HepG2 (cell line): Measurements from ENCODE around the gene GP2. TPM values are rescaled to one million over a fixed set of nuclear protein-coding genes. Genes with fewer than 3 reads are reported as not detected.

Source experiments
- ATAC-seq: fragments of 200-7000 bp; cut with Tn5 transposase; 3 replicates; pipeline ENCODE4 v1.9.1; 2020; ENCODE audit warnings: mild to moderate bottlenecking, moderate library complexity
- BruUV-seq: library from RNA; stranded (reverse); fragments of 400-500 nt; replicated peaks from 2 replicates; lab custom pipeline; 2021; lab: Mats Ljungman, UMichigan
- CTCF ChIA-PET: fragments of 300-600 bp; formaldehyde crosslinking; extraction: SDS; loops from one replicate; lab custom pipeline; 2021; ENCODE audit warnings: low total read pairs, inconsistent platforms, low intra/inter-chr PET ratio; lab: Yijun Ruan, JAX
- POLR2A ChIA-PET: fragments of 350-600 bp; sonication (Branson Sonifier 250); formaldehyde crosslinking; loops from one replicate; lab custom pipeline; 2020; ENCODE audit warnings: antibody characterized with exemption, inconsistent platforms; lab: Yijun Ruan, JAX
- DNase-seq: peaks from one replicate; pipeline ENCODE4 v3.0.0-alpha.2; 2015; ENCODE audit warnings: low spot score
- FAIRE-seq: peaks from 3 replicates; lab custom pipeline; 2011; peaks lifted over from hg19 to GRCh38; lab: Jason Lieb, UNC
- H2AFZ ChIP-seq: one replicate; pipeline ENCODE4 v1.6.1; 2011; ENCODE audit warnings: low read length, inconsistent platforms
- H3K27ac ChIP-seq: fragments of 300-600 bp; 3 replicates; pipeline ENCODE4 v1.8.0; 2011; ENCODE audit warnings: mixed run types, mild to moderate bottlenecking, mixed read lengths, low read length, inconsistent platforms; ENCODE audit not compliant: insufficient read depth; ENCODE audit errors: extremely low read length
- H3K27me3 ChIP-seq, 2 experiments: fragments of 200-600 bp in 1 of 2; 2 replicates in 1 of 2; 3 replicates in 1 of 2; pipeline versions ENCODE4 v1.6.0 to v1.8.0; 2011; ENCODE audit warnings: low read length in 2 of 2, mild to moderate bottlenecking in 2 of 2, moderate library complexity in 2 of 2, inconsistent platforms in 1 of 2; ENCODE audit not compliant: insufficient read depth in 2 of 2, control insufficient read depth in 1 of 2
- H3K36me3 ChIP-seq, 2 experiments: fragments of 200-600 bp in 1 of 2; replicated peaks in 1 of 2; 2 replicates in 1 of 2; 3 replicates in 1 of 2; pipeline versions ENCODE4 v1.5.1 to v1.8.0; 2011; ENCODE audit warnings: low read length in 2 of 2, inconsistent platforms in 1 of 2; ENCODE audit not compliant: insufficient read depth in 2 of 2, control insufficient read depth in 1 of 2
- H3K4me1 ChIP-seq: 2 replicates; pipeline ENCODE4 v1.5.1; 2012; ENCODE audit warnings: low read length, inconsistent platforms; ENCODE audit not compliant: insufficient read depth
- H3K4me2 ChIP-seq: 2 replicates; pipeline ENCODE4 v1.6.0; 2011; ENCODE audit warnings: low read depth, low read length, inconsistent platforms
- H3K4me3 ChIP-seq, 3 experiments: fragments of 200-600 bp in 1 of 3; sonication (generic), shearing (Covaris generic) in 1 of 3; replicated peaks in 1 of 3; 2 replicates each; pipeline ENCODE4 v1.5.1; 2011 to 2016; ENCODE audit warnings: low read length in 3 of 3, inconsistent platforms in 2 of 3, low read depth in 2 of 3, mild to moderate bottlenecking in 2 of 3, control low read depth in 1 of 3, mixed read lengths in 1 of 3; ENCODE audit not compliant: insufficient read depth in 1 of 3
- H3K79me2 ChIP-seq: one replicate; pipeline ENCODE4 v1.6.1; 2011; ENCODE audit warnings: low read length, inconsistent platforms; ENCODE audit not compliant: insufficient read depth
- H3K9ac ChIP-seq: 2 replicates; pipeline ENCODE4 v1.6.0; 2011; ENCODE audit warnings: mild to moderate bottlenecking, low read depth, low read length, inconsistent platforms; ENCODE audit not compliant: insufficient read depth
- H3K9me3 ChIP-seq: 2 replicates; pipeline ENCODE4 v1.5.1; 2012; ENCODE audit warnings: mild to moderate bottlenecking, low read length
- H4K20me1 ChIP-seq: 2 replicates; pipeline ENCODE4 v1.6.0; 2011; ENCODE audit warnings: inconsistent platforms, mild to moderate bottlenecking, low read length, moderate library complexity; ENCODE audit not compliant: insufficient read depth
- ARNT ChIP-seq: fragments of 450-650 bp; IDR thresholded peaks from 2 replicates; pipeline ENCODE4 v1.6.1; 2017
- CTCF ChIP-seq: sonication (generic); formaldehyde crosslinking; IDR thresholded peaks from 2 replicates; pipeline ENCODE4 v1.5.0; 2020; ENCODE audit warnings: mild to moderate bottlenecking, missing genetic modification reagents, moderate library complexity
- FOSL2 ChIP-seq: sonication (generic); formaldehyde crosslinking; IDR thresholded peaks from 2 replicates; pipeline ENCODE4 v1.4.0; 2020; ENCODE audit warnings: missing genetic modification reagents
- HBP1 ChIP-seq: IDR thresholded peaks from 2 replicates; pipeline ENCODE4 v1.6.1; 2016; ENCODE audit warnings: low read depth, control low read depth
- ISL2 ChIP-seq: sonication (generic); formaldehyde crosslinking; IDR thresholded peaks from 2 replicates; pipeline ENCODE4 v1.5.0; 2020; ENCODE audit warnings: missing genetic modification reagents
- NFE2L1 ChIP-seq: sonication (generic); formaldehyde crosslinking; IDR thresholded peaks from 2 replicates; pipeline ENCODE4 v1.4.0; 2020; ENCODE audit warnings: missing genetic modification reagents, mild to moderate bottlenecking, borderline replicate concordance
- REPIN1 ChIP-seq: sonication (generic); formaldehyde crosslinking; IDR thresholded peaks from 2 replicates; pipeline ENCODE4 v1.8.0; 2022; ENCODE audit warnings: missing genetic modification reagents, low read depth, mild to moderate bottlenecking, borderline replicate concordance
- SALL1 ChIP-seq: sonication (generic); formaldehyde crosslinking; IDR thresholded peaks from 2 replicates; pipeline ENCODE4 v1.8.0; 2022; ENCODE audit warnings: mild to moderate bottlenecking, missing genetic modification reagents
- SNAPC2 ChIP-seq: sonication (generic); formaldehyde crosslinking; IDR thresholded peaks from 2 replicates; pipeline ENCODE4 v1.8.1; 2022; ENCODE audit warnings: mild to moderate bottlenecking, missing genetic modification reagents
- TEAD3 ChIP-seq: optimal IDR thresholded peaks from 2 replicates; pipeline ENCODE3; 2016; ENCODE audit warnings: borderline replicate concordance
- XRCC5 ChIP-seq: fragments of 200-400 bp; formaldehyde crosslinking; optimal IDR thresholded peaks from 2 replicates; pipeline ENCODE3; 2017; ENCODE audit warnings: mild to moderate bottlenecking, low read length
- WGBS: methylation state at CpG from one replicate; pipeline ENCODE4 v1.1.6; 2017; ENCODE audit warnings: low lambda C conversion rate; 5-methylcytosine and 5-hydroxymethylcytosine counted together
- in situ Hi-C: cut with HindIII; loops from 2 replicates; pipeline ENCODE4 v1.10.0; 2017; ENCODE audit warnings: low pct_unique_long_range_greater_than_20kb; ENCODE audit not compliant: extremely low pct_ligation_motif_present
- intact Hi-C: fragments of 100-400 bp; cut with micrococcal nuclease; formaldehyde crosslinking; loops from one replicate; pipeline ENCODE4 v1.10.0; 2022; ENCODE audit not compliant: unreplicated experiment
- polyA plus RNA-seq, 8 experiments: library from polyadenylated mRNA; depleted of rRNA in 3 of 8; stranded (reverse) in 7 of 8; unstranded in 1 of 8; fragments of >200 nt; fragmentation: Illumina TruSeq in 4 of 8; extraction: Trizol in 4 of 8; gene quantifications; 2 replicates each; pipeline versions ENCODE4 v1.2.1 to v1.2.3, GENCODE V29; 2011 to 2016; ENCODE audit warnings: low read depth in 4 of 8, missing spikeins in 1 of 8, mixed read lengths in 1 of 8; ENCODE audit not compliant: insufficient read depth in 1 of 8
- total RNA-seq, 5 experiments: library from RNA; depleted of rRNA; stranded (reverse); fragments of >200 nt; fragmentation: Illumina TruSeq; extraction: Trizol; gene quantifications; 2 replicates each; pipeline ENCODE4 v1.2.3, GENCODE V29; 2016; ENCODE audit warnings: low read depth in 1 of 5
- TF ChIP-seq, protein P1 (sequence below): sonication (generic); formaldehyde crosslinking; IDR thresholded peaks from 2 replicates; pipeline ENCODE4 v1.4.0; 2020; ENCODE audit warnings: mild to moderate bottlenecking, missing genetic modification reagents, borderline replicate concordance
- TF ChIP-seq, protein P2 (sequence below): sonication (generic); formaldehyde crosslinking; IDR thresholded peaks from 2 replicates; pipeline ENCODE4 v1.8.0; 2023; ENCODE audit warnings: mild to moderate bottlenecking, missing genetic modification reagents

Gene GP2
- total and polyA plus RNA-seq, 2 of the 13 experiments (the other 11 are each of a cell fraction or from before 2014, with no cell fraction given), result 0.15 to 0.69 TPM

GRCh38 chr16:20300312-20301097 lies 26.8 kb downstream of the GP2 start:
- no peak overlapping the region for H3K4me3 ChIP-seq
- whole genome bisulfite sequencing, result 3% methylated on average over 16 of the region's 16 CpGs
- ChIA-PET POLR2A (interaction anchor here (1.9 kb wide), 1 partner anchor 393 kb away, joined by 6 read pairs; no protein-coding TSS in a partner anchor), CTCF (interaction anchor here (0.6 to 4.1 kb wide), 8 partner anchors 83 to 699 kb away, joined by 3 to 71 read pairs (median 4); no protein-coding TSS in a partner anchor)
- H4K20me1 ChIP-seq, result no peaks in the 10 kb centered on the region
- no peaks in the 10 kb centered on the region for H3K27me3 ChIP-seq
- H2AFZ ChIP-seq, result no peak overlapping the region
- H3K9ac ChIP-seq, result no peak overlapping the region
- FAIRE-seq (peak; percentile 94), ATAC-seq (peak; percentile 98), DNase-seq (peak; percentile 71)
- intact Hi-C loops (loop anchor here (1.0 to 10.0 kb wide), 4 partner anchors 82 to 696 kb away; no protein-coding TSS in a partner anchor), in situ Hi-C loops (loop anchor here (5.0 to 25.0 kb wide), 2 partner anchors 393 to 713 kb away; no protein-coding TSS in a partner anchor)
- H3K27ac ChIP-seq, result no peak overlapping the region
- no peaks in the 10 kb centered on the region for H3K9me3 ChIP-seq
- no TSS peak for BruUV-seq
- H3K4me1 ChIP-seq, result no peaks in the 10 kb centered on the region
- no peaks in the 10 kb centered on the region for H3K79me2 ChIP-seq
- no peaks in the 10 kb centered on the region for H3K36me3 ChIP-seq
- no peak overlapping the region for H3K4me2 ChIP-seq
- TF ChIP-seq REPIN1 (CRISPR knock-in tag), result peak; percentile 64; the same call in 1 of the 2 replicates
- peak; percentile 44 for TF ChIP-seq TEAD3 (CRISPR knock-in tag)
- TF ChIP-seq FOSL2, result 0 out of 2 replicates have a peak, but pooled peaks have one; percentile 33
- TF ChIP-seq XRCC5, result peak; percentile 97
- TF ChIP-seq, protein P1, sequence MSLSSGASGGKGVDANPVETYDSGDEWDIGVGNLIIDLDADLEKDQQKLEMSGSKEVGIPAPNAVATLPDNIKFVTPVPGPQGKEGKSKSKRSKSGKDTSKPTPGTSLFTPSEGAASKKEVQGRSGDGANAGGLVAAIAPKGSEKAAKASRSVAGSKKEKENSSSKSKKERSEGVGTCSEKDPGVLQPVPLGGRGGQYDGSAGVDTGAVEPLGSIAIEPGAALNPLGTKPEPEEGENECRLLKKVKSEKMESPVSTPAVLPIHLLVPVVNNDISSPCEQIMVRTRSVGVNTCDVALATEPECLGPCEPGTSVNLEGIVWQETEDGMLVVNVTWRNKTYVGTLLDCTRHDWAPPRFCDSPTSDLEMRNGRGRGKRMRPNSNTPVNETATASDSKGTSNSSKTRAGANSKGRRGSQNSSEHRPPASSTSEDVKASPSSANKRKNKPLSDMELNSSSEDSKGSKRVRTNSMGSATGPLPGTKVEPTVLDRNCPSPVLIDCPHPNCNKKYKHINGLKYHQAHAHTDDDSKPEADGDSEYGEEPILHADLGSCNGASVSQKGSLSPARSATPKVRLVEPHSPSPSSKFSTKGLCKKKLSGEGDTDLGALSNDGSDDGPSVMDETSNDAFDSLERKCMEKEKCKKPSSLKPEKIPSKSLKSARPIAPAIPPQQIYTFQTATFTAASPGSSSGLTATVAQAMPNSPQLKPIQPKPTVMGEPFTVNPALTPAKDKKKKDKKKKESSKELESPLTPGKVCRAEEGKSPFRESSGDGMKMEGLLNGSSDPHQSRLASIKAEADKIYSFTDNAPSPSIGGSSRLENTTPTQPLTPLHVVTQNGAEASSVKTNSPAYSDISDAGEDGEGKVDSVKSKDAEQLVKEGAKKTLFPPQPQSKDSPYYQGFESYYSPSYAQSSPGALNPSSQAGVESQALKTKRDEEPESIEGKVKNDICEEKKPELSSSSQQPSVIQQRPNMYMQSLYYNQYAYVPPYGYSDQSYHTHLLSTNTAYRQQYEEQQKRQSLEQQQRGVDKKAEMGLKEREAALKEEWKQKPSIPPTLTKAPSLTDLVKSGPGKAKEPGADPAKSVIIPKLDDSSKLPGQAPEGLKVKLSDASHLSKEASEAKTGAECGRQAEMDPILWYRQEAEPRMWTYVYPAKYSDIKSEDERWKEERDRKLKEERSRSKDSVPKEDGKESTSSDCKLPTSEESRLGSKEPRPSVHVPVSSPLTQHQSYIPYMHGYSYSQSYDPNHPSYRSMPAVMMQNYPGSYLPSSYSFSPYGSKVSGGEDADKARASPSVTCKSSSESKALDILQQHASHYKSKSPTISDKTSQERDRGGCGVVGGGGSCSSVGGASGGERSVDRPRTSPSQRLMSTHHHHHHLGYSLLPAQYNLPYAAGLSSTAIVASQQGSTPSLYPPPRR (CRISPR knock-in tag), result peak; percentile 31; the same call in 1 of the 2 replicates
- TF ChIP-seq CTCF (CRISPR knock-in tag), result peak; percentile 97
- TF ChIP-seq NFE2L1, result no peak
- no peak for TF ChIP-seq ARNT
- no peak for TF ChIP-seq SNAPC2 (CRISPR knock-in tag)
- TF ChIP-seq SALL1, result peak; percentile 55
- no peak for TF ChIP-seq ISL2 (CRISPR knock-in tag)
- TF ChIP-seq HBP1 (CRISPR knock-in tag), result peak; percentile 63; the same call in 1 of the 2 replicates
- TF ChIP-seq, protein P2, sequence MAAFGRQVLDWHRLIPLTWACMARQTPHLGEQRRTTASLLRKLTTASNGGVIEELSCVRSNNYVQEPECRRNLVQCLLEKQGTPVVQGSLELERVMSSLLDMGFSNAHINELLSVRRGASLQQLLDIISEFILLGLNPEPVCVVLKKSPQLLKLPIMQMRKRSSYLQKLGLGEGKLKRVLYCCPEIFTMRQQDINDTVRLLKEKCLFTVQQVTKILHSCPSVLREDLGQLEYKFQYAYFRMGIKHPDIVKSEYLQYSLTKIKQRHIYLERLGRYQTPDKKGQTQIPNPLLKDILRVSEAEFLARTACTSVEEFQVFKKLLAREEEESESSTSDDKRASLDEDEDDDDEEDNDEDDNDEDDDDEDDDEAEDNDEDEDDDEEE (CRISPR knock-in tag), result peak; percentile 73; the same call in 1 of the 2 replicates
